Activated naive CD4-positive, alpha-beta T cell (primary cell): Measurements from ENCODE around the gene SPECC1.
"Not testable (repeated sequence)": the region's sequence is repeated elsewhere in the genome, so short reads cannot be mapped to it uniquely, and the experiment has no call there.

ENCODE experiments used
- DNase-seq, 4 experiments: peaks; one replicate each; lab custom pipeline; 2025; lab: John Stamatoyannopoulos, UW

Gene SPECC1

GRCh38 chr17:20208717-20209116, 199.6 kb downstream of the SPECC1 start:
- no peak for DNase-seq

- no peak for DNase-seq
These were observed 201.0 kb downstream of the SPECC1 start for GRCh38 chr17:20210180-20210579.

GRCh38 chr17:20210614-20211013, 201.5 kb downstream of the SPECC1 start:
- DNase-seq = no peak

- no peak for DNase-seq
These were observed 202.1 kb downstream of the SPECC1 start for GRCh38 chr17:20211246-20211645.

GRCh38 chr17:20213449-20213848, 204.3 kb downstream of the SPECC1 start:
- DNase-seq = no peak

- no peak for DNase-seq
These were observed 205.6 kb downstream of the SPECC1 start for GRCh38 chr17:20214794-20215193.

GRCh38 chr17:20216154-20216815, 207.1 kb downstream of the SPECC1 start:
- no peak for DNase-seq

GRCh38 chr17:20216853-20217252, 207.7 kb downstream of the SPECC1 start:
- no peak for DNase-seq

GRCh38 chr17:20217677-20218076, 208.5 kb downstream of the SPECC1 start:
- DNase-seq = no peak

GRCh38 chr17:20218272-20218671, 209.1 kb downstream of the SPECC1 start:
- DNase-seq = no peak

- DNase-seq = no peak
These were observed 214.7 kb downstream of the SPECC1 start for GRCh38 chr17:20223808-20224328.

- DNase-seq = no peak
These were observed 215.2 kb downstream of the SPECC1 start for GRCh38 chr17:20224379-20224778.

- no peak for DNase-seq
These were observed 216.3 kb downstream of the SPECC1 start for GRCh38 chr17:20225162-20226115.

- peak; percentile 36 to 76 (median 64) for DNase-seq
These were observed 217.8 kb downstream of the SPECC1 start for GRCh38 chr17:20226814-20227482.

GRCh38 chr17:20227720-20228370, 218.7 kb downstream of the SPECC1 start:
- DNase-seq = not testable (repeated sequence)

GRCh38 chr17:20228410-20228809, 219.3 kb downstream of the SPECC1 start:
- no peak for DNase-seq

GRCh38 chr17:20228860-20229259, 219.7 kb downstream of the SPECC1 start:
- DNase-seq = no peak

GRCh38 chr17:20230924-20231323, 221.8 kb downstream of the SPECC1 start:
- no peak for DNase-seq

- no peak for DNase-seq
These were observed 223.5 kb downstream of the SPECC1 start for GRCh38 chr17:20232611-20233010.

- DNase-seq = peak in 2 of 4 experiments; percentile 22 to 30
These were observed 225.1 kb downstream of the SPECC1 start for GRCh38 chr17:20234276-20234675.

GRCh38 chr17:20235747-20236146, 226.6 kb downstream of the SPECC1 start:
- no peak for DNase-seq
